ENCODE data around the gene SPEF2. TPM values are rescaled to one million over a fixed set of nuclear protein-coding genes. Genes with fewer than 3 reads are reported as not detected.

SPEF2 gene
- total RNA-seq, 1 experiment from 2014 or later = 0.87 TPM

- no peak for TF ChIP-seq TCF7L2 (IDR thresholded peaks at IDR 0.05; ENCODE audit: low read depth, low read length)
- TF ChIP-seq POLR2AphosphoS5 (IDR thresholded peaks at IDR 0.05; ENCODE audit: low read depth, low read length) = no peak
- TF ChIP-seq REST (IDR thresholded peaks at IDR 0.05; ENCODE audit: insufficient read depth in 1 of 2, low read depth in 2 of 2, low read length in 1 of 2) = no peak
- no peak for TF ChIP-seq CTCF (IDR thresholded peaks at IDR 0.05)
- TF ChIP-seq SIN3A (IDR thresholded peaks at IDR 0.05; ENCODE audit: borderline replicate concordance, insufficient read depth, low read depth, low read length) = no peak
- POLR2A ChIA-PET = no interaction called here
Observed at GRCh38 chr5:35860686-35861085, 243.0 kb downstream of the SPEF2 start.

GRCh38 chr5:35861718-35862117 lies 244.1 kb downstream of the SPEF2 start:
- H3K4me1 ChIP-seq (ENCODE audit: control insufficient read depth, insufficient read depth, low read length) = no peaks in the 10 kb centered on the region
- POLR2A ChIA-PET = no interaction called here
- no peak for DNase-seq (ENCODE audit: low read depth, low spot score)
- no peak overlapping the region for H3K4me3 ChIP-seq (ENCODE audit: low read depth in 2 of 2, low read length in 2 of 2)
- CTCF ChIA-PET = no interaction called here
- H3K36me3 ChIP-seq (ENCODE audit: control insufficient read depth, insufficient read depth, low read length) = no peaks in the 10 kb centered on the region
- BruUV-seq (replicated peaks) = no TSS peak
- in situ Hi-C loops (cut with HindIII; ENCODE audit: low pct_unique_long_range_greater_than_20kb, low sequenced_read_pairs) (no loop called here), intact Hi-C loops (cut with micrococcal nuclease; ENCODE audit: unreplicated experiment) (no loop called here)
- H3K27me3 ChIP-seq (ENCODE audit: control insufficient read depth, insufficient read depth, low read length) = no peaks in the 10 kb centered on the region
- no peaks in the 10 kb centered on the region for H3K9me3 ChIP-seq (ENCODE audit: control insufficient read depth, insufficient read depth, low read depth, low read length)
- H3K27ac ChIP-seq (ENCODE audit: low read length) = no peak overlapping the region
- TF ChIP-seq TCF7L2 (IDR thresholded peaks at IDR 0.05; ENCODE audit: low read depth, low read length) (no peak), SIN3A (IDR thresholded peaks at IDR 0.05; ENCODE audit: borderline replicate concordance, insufficient read depth, low read depth, low read length) (no peak), REST (IDR thresholded peaks at IDR 0.05; ENCODE audit: insufficient read depth in 1 of 2, low read depth in 2 of 2, low read length in 1 of 2) (no peak), CTCF (IDR thresholded peaks at IDR 0.05) (no peak), POLR2AphosphoS5 (IDR thresholded peaks at IDR 0.05; ENCODE audit: low read depth, low read length) (no peak)
- ATAC-seq = no peak

More at GRCh38 chr5:35860686-35861085, 243.0 kb downstream of the SPEF2 start:
- no peaks in the 10 kb centered on the region for H3K4me1 ChIP-seq (ENCODE audit: control insufficient read depth, insufficient read depth, low read length)
- no peaks in the 10 kb centered on the region for H3K27me3 ChIP-seq (ENCODE audit: control insufficient read depth, insufficient read depth, low read length)
- H3K4me3 ChIP-seq (ENCODE audit: low read depth in 2 of 2, low read length in 2 of 2) = no peak overlapping the region
- ATAC-seq (no peak), DNase-seq (ENCODE audit: low read depth, low spot score) (no peak)
- H3K27ac ChIP-seq (ENCODE audit: low read length) = no peak overlapping the region
- no peaks in the 10 kb centered on the region for H3K36me3 ChIP-seq (ENCODE audit: control insufficient read depth, insufficient read depth, low read length)
- CTCF ChIA-PET = no interaction called here
- no peaks in the 10 kb centered on the region for H3K9me3 ChIP-seq (ENCODE audit: control insufficient read depth, insufficient read depth, low read depth, low read length)
- no TSS peak for BruUV-seq (replicated peaks)
- in situ Hi-C loops (cut with HindIII; ENCODE audit: low pct_unique_long_range_greater_than_20kb, low sequenced_read_pairs) = no loop called here
- intact Hi-C loops (cut with micrococcal nuclease; ENCODE audit: unreplicated experiment) = no loop called here
